B cell (primary cell): ENCODE data around the gene ARHGAP30. TPM values are rescaled to one million over a fixed set of nuclear protein-coding genes. Genes with fewer than 3 reads are reported as not detected.

ENCODE experiments used
- ATAC-seq: fragments of 200-7000 bp; cut with Tn5 transposase; one replicate; pipeline ENCODE4 v1.10.0; 2021; ENCODE audit warnings: low read depth, mild to moderate bottlenecking, moderate number of reproducible peaks, moderate library complexity
- CTCF ChIA-PET: fragments of 350-600 bp; sonication (Branson Sonifier 250); formaldehyde crosslinking; loops from one replicate; lab custom pipeline; 2021; ENCODE audit warnings: antibody characterized with exemption, inconsistent platforms; lab: Charles Lee
- POLR2A ChIA-PET: fragments of 350-600 bp; sonication (Branson Sonifier 250); formaldehyde crosslinking; loops from one replicate; lab custom pipeline; 2021; ENCODE audit warnings: antibody characterized with exemption; lab: Charles Lee
- DNase-seq: peaks from one replicate; pipeline ENCODE4 v3.0.0; 2013
- H2AFZ ChIP-seq: 2 replicates; pipeline ENCODE4 v1.6.1; 2012; ENCODE audit warnings: mild to moderate bottlenecking, low read depth, low read length; ENCODE audit not compliant: insufficient read depth, poor library complexity, severe bottlenecking
- H3K27ac ChIP-seq, 2 donors: 1 replicate in 1 of 2; 2 replicates in 1 of 2; pipeline ENCODE4 v1.5.1; 2012 to 2013; ENCODE audit warnings: low read length in 2 of 2, mild to moderate bottlenecking in 2 of 2, moderate library complexity in 1 of 2
- H3K27me3 ChIP-seq, 4 experiments: fragments of 200-600 bp in 1 of 4; sonication (generic) in 1 of 4; replicated peaks in 1 of 4; 1 replicate in 2 of 4; 2 replicates in 2 of 4; pipeline versions ENCODE4 v1.6.1 to v1.7.0; 2013 to 2016; ENCODE audit warnings: low read length in 3 of 4, mild to moderate bottlenecking in 2 of 4, mixed read lengths in 1 of 4, moderate library complexity in 1 of 4; ENCODE audit not compliant: insufficient read depth in 4 of 4, control insufficient read depth in 3 of 4; ENCODE audit errors: control extremely low read depth in 1 of 4
- H3K36me3 ChIP-seq, 2 experiments: replicated peaks in 1 of 2; 1 replicate in 1 of 2; 2 replicates in 1 of 2; pipeline versions ENCODE4 v1.6.1 to v1.7.1; 2013; ENCODE audit warnings: low read length in 1 of 2; ENCODE audit not compliant: insufficient read depth in 2 of 2, control insufficient read depth in 1 of 2; ENCODE audit errors: control extremely low read depth in 1 of 2, extremely low read depth in 1 of 2
- H3K4me1 ChIP-seq, 2 donors: fragments of 200-600 bp in 1 of 2; sonication (generic) in 1 of 2; 1 replicate in 1 of 2; 2 replicates in 1 of 2; pipeline versions ENCODE4 v1.5.1 to v1.6.1; 2013 to 2017; ENCODE audit warnings: low read length in 2 of 2; ENCODE audit not compliant: control insufficient read depth in 2 of 2, insufficient read depth in 2 of 2
- H3K4me2 ChIP-seq: replicated peaks from 2 replicates; pipeline ENCODE3; 2012; ENCODE audit warnings: mild to moderate bottlenecking, low read depth, low read length; ENCODE audit not compliant: poor library complexity, severe bottlenecking
- H3K4me3 ChIP-seq, 5 experiments: fragments of 200-600 bp in 1 of 5; sonication (generic) in 1 of 5; 1 replicate in 3 of 5; 2 replicates in 2 of 5; pipeline versions ENCODE4 v1.5.1 to v1.7.0; 2011 to 2016; ENCODE audit warnings: low read length in 4 of 5, mild to moderate bottlenecking in 4 of 5, low read depth in 2 of 5, control low read depth in 1 of 5, moderate library complexity in 1 of 5; ENCODE audit not compliant: insufficient read depth in 1 of 5; ENCODE audit errors: control extremely low read depth in 1 of 5, extremely low read depth in 1 of 5
- H3K79me2 ChIP-seq: fragments of 200-600 bp; sonication (generic); one replicate; pipeline ENCODE4 v1.6.0; 2016; ENCODE audit warnings: low read length; ENCODE audit not compliant: control insufficient read depth, insufficient read depth
- H3K9ac ChIP-seq: fragments of 200-600 bp; sonication (generic); 2 replicates; pipeline ENCODE4 v1.6.1; 2017; ENCODE audit warnings: mild to moderate bottlenecking, low read length, moderate library complexity
- H3K9me3 ChIP-seq, 3 donors: one replicate each; pipeline versions ENCODE4 v1.6.1 to v1.7.1; 2013; ENCODE audit warnings: low read length in 2 of 3; ENCODE audit not compliant: control insufficient read depth in 2 of 3, insufficient read depth in 1 of 3; ENCODE audit errors: control extremely low read depth in 1 of 3
- H4K20me1 ChIP-seq: 2 replicates; pipeline ENCODE4 v1.6.0; 2012; ENCODE audit warnings: mild to moderate bottlenecking, low read length; ENCODE audit not compliant: insufficient read depth, control insufficient read depth, poor library complexity, severe bottlenecking
- H3K27ac Mint-ChIP-seq: one replicate; pipeline ENCODE4 v1.8.0; 2021; ENCODE audit warnings: mixed read lengths
- H3K27me3 Mint-ChIP-seq: one replicate; pipeline ENCODE4 v1.8.0; 2021; ENCODE audit warnings: mixed read lengths
- H3K4me1 Mint-ChIP-seq: one replicate; pipeline ENCODE4 v1.8.0; 2021; ENCODE audit warnings: mixed read lengths
- H3K4me3 Mint-ChIP-seq: one replicate; pipeline ENCODE4 v1.8.0; 2021; ENCODE audit warnings: mixed read lengths
- H3K9me3 Mint-ChIP-seq: one replicate; pipeline ENCODE4 v1.8.0; 2022; ENCODE audit warnings: mixed read lengths; ENCODE audit not compliant: insufficient read depth
- EZH2 ChIP-seq: IDR thresholded peaks from 2 replicates; pipeline ENCODE4 v1.6.1; 2012; ENCODE audit warnings: borderline replicate concordance, low read depth, mild to moderate bottlenecking, moderate library complexity, low read length; ENCODE audit not compliant: insufficient read depth, poor library complexity, severe bottlenecking
- WGBS: methylation state at CpG from one replicate; pipeline ENCODE4 v1.1.5; 2013; ENCODE audit warnings: missing lambda C conversion rate; ENCODE audit not compliant: insufficient coverage; 5-methylcytosine and 5-hydroxymethylcytosine counted together
- intact Hi-C: fragments of 100-400 bp; cut with micrococcal nuclease; formaldehyde crosslinking; loops from one replicate; pipeline ENCODE4 v1.10.0; 2022
- polyA plus RNA-seq: library from polyadenylated mRNA; depleted of rRNA; stranded (reverse); fragments of >200 nt; gene quantifications from 2 replicates; pipeline ENCODE4 v1.2.3, GENCODE V29; 2012
- total RNA-seq, 2 donors: library from RNA; stranded (reverse); fragments of 120-200 nt in 1 of 2; gene quantifications; 1 replicate in 1 of 2; 2 replicates in 1 of 2; pipeline versions ENCODE4 v1.2.3 to v1.2.4, GENCODE V29; 2013 to 2022
- TF ChIP-seq, protein P1 (sequence below): fragments of 200-600 bp; IDR thresholded peaks from one replicate; pipeline ENCODE4 v1.8.0; 2022; ENCODE audit warnings: antibody characterized with exemption, mild to moderate bottlenecking

Gene ARHGAP30
- total and polyA plus RNA-seq, 2 donors (not counting 1 experiment from before 2014, with no cell fraction given): 122 to 146 TPM

DNA sequence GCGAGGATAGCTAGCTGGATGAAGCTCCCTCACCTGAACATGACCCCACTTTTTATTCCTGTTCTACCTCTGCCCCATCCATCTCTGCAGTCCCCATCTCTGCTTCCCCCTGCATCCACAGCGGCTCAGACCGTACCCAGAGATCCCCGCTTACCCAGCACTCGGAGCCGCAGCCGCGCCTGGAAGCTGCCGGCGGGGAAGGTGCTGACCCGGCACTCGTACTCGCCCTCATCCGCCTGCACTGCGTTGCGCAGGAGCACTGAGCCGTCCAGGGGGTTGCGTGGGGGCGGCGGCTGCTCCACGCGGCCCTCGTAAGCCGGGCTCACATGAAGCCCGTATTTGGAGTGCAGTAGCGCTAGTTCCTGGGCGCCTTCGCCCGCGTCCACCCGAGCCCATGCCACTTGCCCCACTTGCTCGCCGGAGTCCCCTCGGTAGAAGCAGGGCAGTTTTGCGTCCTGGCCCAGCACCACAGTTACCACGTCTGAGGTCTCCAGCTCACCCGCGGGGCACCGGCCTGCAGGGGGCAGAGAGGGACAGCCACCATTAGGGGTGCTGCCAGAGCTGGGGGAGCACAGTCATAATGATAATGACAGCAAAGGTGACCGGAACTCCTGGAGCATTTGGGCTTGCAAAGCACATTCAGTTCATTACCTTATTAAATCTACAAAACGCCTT lies 9.9 kb upstream of the ARHGAP30 start:
- no peaks in the 10 kb centered on the region for H3K36me3 ChIP-seq
- POLR2A ChIA-PET: no interaction called here
- DNase-seq: no peak
- no peaks in the 10 kb centered on the region for H3K4me1 Mint-ChIP-seq
- H3K4me3 Mint-ChIP-seq: no peak overlapping the region
- no peak overlapping the region for H2AFZ ChIP-seq
- intact Hi-C loops: no loop called here
- no peak overlapping the region for H3K27ac Mint-ChIP-seq
- H3K4me3 ChIP-seq: no peak overlapping the region
- no peak overlapping the region for H3K9ac ChIP-seq
- no peaks in the 10 kb centered on the region for H3K9me3 ChIP-seq
- no peaks in the 10 kb centered on the region for H4K20me1 ChIP-seq
- no peaks in the 10 kb centered on the region for H3K4me1 ChIP-seq
- no peaks in the 10 kb centered on the region for H3K79me2 ChIP-seq
- ATAC-seq: no peak
- 81% methylated on average over 39 of the region's 41 CpGs for WGBS
- CTCF ChIA-PET: interaction anchor here (0.9 to 1.6 kb wide), 2 partner anchors 10 to 17 kb away, joined by 4 to 5 read pairs; partner anchors contain the start of gene ARHGAP30
- TF ChIP-seq EZH2: no peak
- TF ChIP-seq, protein P1, sequence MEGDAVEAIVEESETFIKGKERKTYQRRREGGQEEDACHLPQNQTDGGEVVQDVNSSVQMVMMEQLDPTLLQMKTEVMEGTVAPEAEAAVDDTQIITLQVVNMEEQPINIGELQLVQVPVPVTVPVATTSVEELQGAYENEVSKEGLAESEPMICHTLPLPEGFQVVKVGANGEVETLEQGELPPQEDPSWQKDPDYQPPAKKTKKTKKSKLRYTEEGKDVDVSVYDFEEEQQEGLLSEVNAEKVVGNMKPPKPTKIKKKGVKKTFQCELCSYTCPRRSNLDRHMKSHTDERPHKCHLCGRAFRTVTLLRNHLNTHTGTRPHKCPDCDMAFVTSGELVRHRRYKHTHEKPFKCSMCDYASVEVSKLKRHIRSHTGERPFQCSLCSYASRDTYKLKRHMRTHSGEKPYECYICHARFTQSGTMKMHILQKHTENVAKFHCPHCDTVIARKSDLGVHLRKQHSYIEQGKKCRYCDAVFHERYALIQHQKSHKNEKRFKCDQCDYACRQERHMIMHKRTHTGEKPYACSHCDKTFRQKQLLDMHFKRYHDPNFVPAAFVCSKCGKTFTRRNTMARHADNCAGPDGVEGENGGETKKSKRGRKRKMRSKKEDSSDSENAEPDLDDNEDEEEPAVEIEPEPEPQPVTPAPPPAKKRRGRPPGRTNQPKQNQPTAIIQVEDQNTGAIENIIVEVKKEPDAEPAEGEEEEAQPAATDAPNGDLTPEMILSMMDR: no peak
- no peaks in the 10 kb centered on the region for H3K9me3 Mint-ChIP-seq
- H3K27ac ChIP-seq: no peak overlapping the region
- H3K27me3 Mint-ChIP-seq: peaks cover 4% of the 10 kb centered on the region
- H3K27me3 ChIP-seq: no peaks in the 10 kb centered on the region
- H3K4me2 ChIP-seq: no peak overlapping the region

DNA sequence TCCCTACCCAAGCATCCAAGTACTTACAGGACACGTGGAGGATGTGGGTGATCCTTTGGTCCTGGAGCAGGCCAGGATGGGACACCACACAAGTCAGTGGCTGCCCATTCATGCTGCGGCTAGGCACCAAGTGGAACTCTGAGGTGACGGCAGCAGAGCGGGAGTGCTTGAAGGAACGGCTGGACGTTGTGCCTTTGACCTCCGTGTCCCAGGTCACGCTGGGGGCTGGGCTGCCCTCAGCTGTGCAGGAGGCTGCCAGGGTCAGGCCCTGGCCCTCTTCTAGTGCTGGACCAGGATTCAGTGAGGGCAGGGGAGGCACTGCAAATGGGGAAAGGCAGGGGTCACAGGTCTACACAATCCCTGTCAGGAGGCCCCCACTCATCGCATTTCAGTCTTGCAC lies 7.7 kb upstream of the ARHGAP30 start:
- Histone ChIP-seq H3K9ac (no peak overlapping the region), H3K9me3 (no peaks in the 10 kb centered on the region), H3K27ac (no peak overlapping the region), H3K79me2 (peaks cover 8% of the 10 kb centered on the region), H3K27me3 (no peaks in the 10 kb centered on the region), H3K4me1 (no peaks in the 10 kb centered on the region), H2AFZ (no peak overlapping the region), H3K36me3 (no peaks in the 10 kb centered on the region), H3K4me2 (no peak overlapping the region), H3K4me3 (no peak overlapping the region), H4K20me1 (no peaks in the 10 kb centered on the region)
- Mint-ChIP-seq H3K4me1 (no peaks in the 10 kb centered on the region), H3K4me3 (no peak overlapping the region), H3K27me3 (peaks cover 4% of the 10 kb centered on the region), H3K27ac (no peak overlapping the region), H3K9me3 (no peaks in the 10 kb centered on the region)
- 91% methylated on average over 8 of the region's 9 CpGs for WGBS
- POLR2A ChIA-PET: no interaction called here
- DNase-seq: no peak
- CTCF ChIA-PET: no interaction called here
- ATAC-seq: no peak
- intact Hi-C loops: no loop called here
- TF ChIP-seq, protein P1: no peak
- no peak for TF ChIP-seq EZH2
